WTC11 (cell line): Measurements from ENCODE around the gene MMS22L. TPM values are rescaled to one million over a fixed set of nuclear protein-coding genes. Genes with fewer than 3 reads are reported as not detected.

ENCODE experiments used
- ATAC-seq: fragments of 200-7000 bp; cut with Tn5 transposase; 2 replicates; pipeline ENCODE4 v1.10.0; 2021; ENCODE audit warnings: mild to moderate bottlenecking, moderate library complexity
- CTCF ChIA-PET: fragments of 300-600 bp; sonication (Branson Sonifier 250); formaldehyde crosslinking; loops from one replicate; lab custom pipeline; 2021; ENCODE audit warnings: antibody characterized with exemption; lab: Charles Lee
- POLR2A ChIA-PET: fragments of 350-600 bp; sonication (Branson Sonifier 250); formaldehyde crosslinking; loops from one replicate; lab custom pipeline; 2021; ENCODE audit warnings: antibody characterized with exemption; lab: Charles Lee
- DNase-seq: peaks from one replicate; pipeline ENCODE4 v3.0.0; 2021; ENCODE audit warnings: low spot score
- H3K27ac Mint-ChIP-seq: 2 replicates; pipeline ENCODE4 v1.8.0; 2021; ENCODE audit warnings: mixed read lengths
- H3K27me3 Mint-ChIP-seq: 2 replicates; pipeline ENCODE4 v1.8.0; 2021; ENCODE audit warnings: low read depth, mild to moderate bottlenecking, moderate library complexity, mixed read lengths
- H3K36me3 Mint-ChIP-seq: 2 replicates; pipeline ENCODE4 v1.8.0; 2021; ENCODE audit warnings: mixed read lengths
- H3K4me1 Mint-ChIP-seq: 2 replicates; pipeline ENCODE4 v1.8.0; 2022; ENCODE audit warnings: mixed read lengths
- H3K4me3 Mint-ChIP-seq: 2 replicates; pipeline ENCODE4 v1.8.0; 2021; ENCODE audit warnings: mild to moderate bottlenecking, moderate library complexity, mixed read lengths
- H3K9me3 Mint-ChIP-seq: 2 replicates; pipeline ENCODE4 v1.8.0; 2021; ENCODE audit warnings: mixed read lengths
- ATF1 ChIP-seq: sonication (generic); formaldehyde crosslinking; IDR thresholded peaks from 2 replicates; pipeline ENCODE4 v1.8.1; 2023; ENCODE audit warnings: mild to moderate bottlenecking, moderate library complexity, missing genetic modification reagents
- CREB1 ChIP-seq: sonication (generic); formaldehyde crosslinking; IDR thresholded peaks from 2 replicates; pipeline ENCODE4 v1.8.0; 2023; ENCODE audit warnings: mild to moderate bottlenecking, missing genetic modification reagents
- GRHL2 ChIP-seq: fragments of 250-450 bp; sonication (Bioruptor Pico); IDR thresholded peaks from 2 replicates; pipeline ENCODE4 v1.8.0; 2022; ENCODE audit warnings: mild to moderate bottlenecking, moderate library complexity; ENCODE audit not compliant: insufficient replicate concordance, severe bottlenecking
- GTF2I ChIP-seq: fragments of 250-450 bp; sonication (Bioruptor Pico); conservative IDR thresholded peaks from 2 replicates; pipeline ENCODE4 v1.4.0; 2021; ENCODE audit warnings: mild to moderate bottlenecking
- IRF2 ChIP-seq: sonication (generic); formaldehyde crosslinking; IDR thresholded peaks from 2 replicates; pipeline ENCODE4 v1.8.0; 2022; ENCODE audit warnings: low read depth, missing genetic modification reagents, borderline replicate concordance
- MAX ChIP-seq: sonication (generic); formaldehyde crosslinking; IDR thresholded peaks from 2 replicates; pipeline ENCODE4 v1.8.0; 2022; ENCODE audit warnings: mild to moderate bottlenecking, missing genetic modification reagents
- MLX ChIP-seq: sonication (generic); formaldehyde crosslinking; IDR thresholded peaks from 2 replicates; pipeline ENCODE4 v1.8.1; 2023; ENCODE audit warnings: mild to moderate bottlenecking, missing genetic modification reagents, moderate library complexity
- MYBL2 ChIP-seq: sonication (generic); formaldehyde crosslinking; IDR thresholded peaks from 2 replicates; pipeline ENCODE4 v1.8.1; 2023; ENCODE audit warnings: mild to moderate bottlenecking, moderate library complexity, missing genetic modification reagents
- NR2C2 ChIP-seq: sonication (generic); formaldehyde crosslinking; IDR thresholded peaks from 2 replicates; pipeline ENCODE4 v1.8.0; 2022; ENCODE audit warnings: mild to moderate bottlenecking, missing genetic modification reagents
- RORB ChIP-seq: fragments of 250-450 bp; sonication (Bioruptor Pico); IDR thresholded peaks from 2 replicates; pipeline ENCODE4 v1.9.0; 2021; ENCODE audit warnings: mild to moderate bottlenecking
- ZMAT4 ChIP-seq: fragments of 250-450 bp; sonication (Bioruptor Pico); IDR thresholded peaks from 2 replicates; pipeline ENCODE4 v1.9.0; 2021; ENCODE audit warnings: mild to moderate bottlenecking
- ZNF423 ChIP-seq: fragments of 250-450 bp; sonication (Bioruptor Pico); IDR thresholded peaks from 2 replicates; pipeline ENCODE4 v2.1.2; 2022; ENCODE audit warnings: mild to moderate bottlenecking, moderate library complexity
- ZNF425 ChIP-seq: fragments of 250-450 bp; sonication (Bioruptor Pico); conservative IDR thresholded peaks from 2 replicates; pipeline ENCODE4 v1.9.0; 2021; ENCODE audit warnings: mild to moderate bottlenecking
- ZNF671 ChIP-seq: fragments of 250-450 bp; sonication (Bioruptor Pico); IDR thresholded peaks from 2 replicates; pipeline ENCODE4 v1.8.0; 2021; ENCODE audit warnings: mild to moderate bottlenecking
- ZSCAN18 ChIP-seq: fragments of 250-450 bp; sonication (Bioruptor Pico); IDR thresholded peaks from 2 replicates; pipeline ENCODE4 v2.1.2; 2022; ENCODE audit warnings: mild to moderate bottlenecking, moderate library complexity
- total RNA-seq: library from RNA; stranded (reverse); gene quantifications from 3 replicates; pipeline ENCODE4 v1.2.3, GENCODE V29; 2021
- TF ChIP-seq, protein P1 (sequence below): sonication (generic); formaldehyde crosslinking; IDR thresholded peaks from 2 replicates; pipeline ENCODE4 v1.8.0; 2022; ENCODE audit warnings: missing genetic modification reagents
- TF ChIP-seq, protein P2 (sequence below): sonication (generic); formaldehyde crosslinking; IDR thresholded peaks from 2 replicates; pipeline ENCODE4 v1.8.0; 2023; ENCODE audit warnings: missing genetic modification reagents, mild to moderate bottlenecking, borderline replicate concordance

MMS22L gene
- total RNA-seq, 1 experiment from 2014 or later: 39.7 TPM

DNA sequence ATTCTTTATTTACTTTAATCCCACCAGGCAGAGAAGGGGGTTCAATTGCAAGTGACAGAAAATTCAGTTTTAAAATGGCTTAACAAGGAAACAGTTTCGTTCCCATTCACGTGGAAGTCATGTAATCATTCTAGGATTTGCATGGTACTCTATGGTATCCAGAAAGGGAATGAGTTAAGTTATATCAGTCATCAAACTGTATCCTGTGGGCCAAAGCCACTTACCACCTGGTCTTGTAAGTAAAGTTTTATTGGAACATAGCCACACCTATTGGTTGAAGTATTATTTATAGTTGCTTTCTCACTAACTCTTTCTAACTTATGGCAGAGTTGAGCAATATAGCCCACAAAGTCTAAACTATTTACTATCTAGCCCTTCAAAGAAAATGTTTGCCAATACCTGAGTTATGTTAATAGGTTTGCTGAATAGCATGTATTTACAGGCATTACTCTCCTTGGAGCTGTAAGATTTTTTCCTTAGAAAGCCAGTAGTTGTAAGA lies 10.2 kb upstream of the MMS22L start (continued):
- TF ChIP-seq GTF2I (CRISPR knock-in tag): no peak
- no peak for TF ChIP-seq CREB1

- ATAC-seq (no peak), DNase-seq (no peak)
- Mint-ChIP-seq H3K27me3 (no peaks in the 10 kb centered on the region; the same call in 1 of the 2 replicates), H3K36me3 (peaks cover 12% of the 10 kb centered on the region), H3K9me3 (peaks cover 28% of the 10 kb centered on the region), H3K4me1 (peaks cover 16% of the 10 kb centered on the region), H3K4me3 (no peak overlapping the region), H3K27ac (no peak overlapping the region)
- CTCF ChIA-PET: no interaction called here
- POLR2A ChIA-PET: no interaction called here
- TF ChIP-seq ZSCAN18 (CRISPR knock-in tag) (no peak), MAX (CRISPR knock-in tag) (no peak), MLX (CRISPR knock-in tag) (no peak), ZNF423 (CRISPR knock-in tag) (no peak), ZNF425 (CRISPR knock-in tag) (no peak), NR2C2 (CRISPR knock-in tag) (no peak), ZNF671 (CRISPR knock-in tag) (no peak), ZMAT4 (CRISPR knock-in tag) (no peak), GRHL2 (CRISPR knock-in tag) (no peak), IRF2 (no peak), ATF1 (CRISPR knock-in tag) (no peak), RORB (CRISPR knock-in tag) (no peak), MYBL2 (CRISPR knock-in tag) (no peak)
- TF ChIP-seq, protein P1, sequence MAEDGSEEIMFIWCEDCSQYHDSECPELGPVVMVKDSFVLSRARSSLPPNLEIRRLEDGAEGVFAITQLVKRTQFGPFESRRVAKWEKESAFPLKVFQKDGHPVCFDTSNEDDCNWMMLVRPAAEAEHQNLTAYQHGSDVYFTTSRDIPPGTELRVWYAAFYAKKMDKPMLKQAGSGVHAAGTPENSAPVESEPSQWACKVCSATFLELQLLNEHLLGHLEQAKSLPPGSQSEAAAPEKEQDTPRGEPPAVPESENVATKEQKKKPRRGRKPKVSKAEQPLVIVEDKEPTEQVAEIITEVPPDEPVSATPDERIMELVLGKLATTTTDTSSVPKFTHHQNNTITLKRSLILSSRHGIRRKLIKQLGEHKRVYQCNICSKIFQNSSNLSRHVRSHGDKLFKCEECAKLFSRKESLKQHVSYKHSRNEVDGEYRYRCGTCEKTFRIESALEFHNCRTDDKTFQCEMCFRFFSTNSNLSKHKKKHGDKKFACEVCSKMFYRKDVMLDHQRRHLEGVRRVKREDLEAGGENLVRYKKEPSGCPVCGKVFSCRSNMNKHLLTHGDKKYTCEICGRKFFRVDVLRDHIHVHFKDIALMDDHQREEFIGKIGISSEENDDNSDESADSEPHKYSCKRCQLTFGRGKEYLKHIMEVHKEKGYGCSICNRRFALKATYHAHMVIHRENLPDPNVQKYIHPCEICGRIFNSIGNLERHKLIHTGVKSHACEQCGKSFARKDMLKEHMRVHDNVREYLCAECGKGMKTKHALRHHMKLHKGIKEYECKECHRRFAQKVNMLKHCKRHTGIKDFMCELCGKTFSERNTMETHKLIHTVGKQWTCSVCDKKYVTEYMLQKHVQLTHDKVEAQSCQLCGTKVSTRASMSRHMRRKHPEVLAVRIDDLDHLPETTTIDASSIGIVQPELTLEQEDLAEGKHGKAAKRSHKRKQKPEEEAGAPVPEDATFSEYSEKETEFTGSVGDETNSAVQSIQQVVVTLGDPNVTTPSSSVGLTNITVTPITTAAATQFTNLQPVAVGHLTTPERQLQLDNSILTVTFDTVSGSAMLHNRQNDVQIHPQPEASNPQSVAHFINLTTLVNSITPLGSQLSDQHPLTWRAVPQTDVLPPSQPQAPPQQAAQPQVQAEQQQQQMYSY (CRISPR knock-in tag): no peak
- TF ChIP-seq, protein P2, sequence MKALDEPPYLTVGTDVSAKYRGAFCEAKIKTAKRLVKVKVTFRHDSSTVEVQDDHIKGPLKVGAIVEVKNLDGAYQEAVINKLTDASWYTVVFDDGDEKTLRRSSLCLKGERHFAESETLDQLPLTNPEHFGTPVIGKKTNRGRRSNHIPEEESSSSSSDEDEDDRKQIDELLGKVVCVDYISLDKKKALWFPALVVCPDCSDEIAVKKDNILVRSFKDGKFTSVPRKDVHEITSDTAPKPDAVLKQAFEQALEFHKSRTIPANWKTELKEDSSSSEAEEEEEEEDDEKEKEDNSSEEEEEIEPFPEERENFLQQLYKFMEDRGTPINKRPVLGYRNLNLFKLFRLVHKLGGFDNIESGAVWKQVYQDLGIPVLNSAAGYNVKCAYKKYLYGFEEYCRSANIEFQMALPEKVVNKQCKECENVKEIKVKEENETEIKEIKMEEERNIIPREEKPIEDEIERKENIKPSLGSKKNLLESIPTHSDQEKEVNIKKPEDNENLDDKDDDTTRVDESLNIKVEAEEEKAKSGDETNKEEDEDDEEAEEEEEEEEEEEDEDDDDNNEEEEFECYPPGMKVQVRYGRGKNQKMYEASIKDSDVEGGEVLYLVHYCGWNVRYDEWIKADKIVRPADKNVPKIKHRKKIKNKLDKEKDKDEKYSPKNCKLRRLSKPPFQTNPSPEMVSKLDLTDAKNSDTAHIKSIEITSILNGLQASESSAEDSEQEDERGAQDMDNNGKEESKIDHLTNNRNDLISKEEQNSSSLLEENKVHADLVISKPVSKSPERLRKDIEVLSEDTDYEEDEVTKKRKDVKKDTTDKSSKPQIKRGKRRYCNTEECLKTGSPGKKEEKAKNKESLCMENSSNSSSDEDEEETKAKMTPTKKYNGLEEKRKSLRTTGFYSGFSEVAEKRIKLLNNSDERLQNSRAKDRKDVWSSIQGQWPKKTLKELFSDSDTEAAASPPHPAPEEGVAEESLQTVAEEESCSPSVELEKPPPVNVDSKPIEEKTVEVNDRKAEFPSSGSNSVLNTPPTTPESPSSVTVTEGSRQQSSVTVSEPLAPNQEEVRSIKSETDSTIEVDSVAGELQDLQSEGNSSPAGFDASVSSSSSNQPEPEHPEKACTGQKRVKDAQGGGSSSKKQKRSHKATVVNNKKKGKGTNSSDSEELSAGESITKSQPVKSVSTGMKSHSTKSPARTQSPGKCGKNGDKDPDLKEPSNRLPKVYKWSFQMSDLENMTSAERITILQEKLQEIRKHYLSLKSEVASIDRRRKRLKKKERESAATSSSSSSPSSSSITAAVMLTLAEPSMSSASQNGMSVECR (CRISPR knock-in tag): no peak
Measured at GRCh38 chr6:97292671-97293070, 9.7 kb upstream of the MMS22L start.
